AML-193 (cell line): ENCODE results near the gene BROX.
"Not testable (repeated sequence)": the region's sequence is repeated elsewhere in the genome, so short reads cannot be mapped to it uniquely, and the experiment has no call there.

Experiments
- DNase-seq, 2 experiments: peaks; one replicate each; lab custom pipeline; 2025; lab: John Stamatoyannopoulos, UW

BROX gene

GRCh38 chr1:222730866-222731265 is 18.5 kb downstream of the BROX start:
- DNase-seq, result no peak

GRCh38 chr1:222732216-222733159 is 20.1 kb downstream of the BROX start:
- DNase-seq, result no peak

- DNase-seq, result no peak
Measured at GRCh38 chr1:222734740-222735139, 22.4 kb downstream of the BROX start.

- DNase-seq, result no peak
Measured at GRCh38 chr1:222736470-222736869, 24.1 kb downstream of the BROX start.

DNA sequence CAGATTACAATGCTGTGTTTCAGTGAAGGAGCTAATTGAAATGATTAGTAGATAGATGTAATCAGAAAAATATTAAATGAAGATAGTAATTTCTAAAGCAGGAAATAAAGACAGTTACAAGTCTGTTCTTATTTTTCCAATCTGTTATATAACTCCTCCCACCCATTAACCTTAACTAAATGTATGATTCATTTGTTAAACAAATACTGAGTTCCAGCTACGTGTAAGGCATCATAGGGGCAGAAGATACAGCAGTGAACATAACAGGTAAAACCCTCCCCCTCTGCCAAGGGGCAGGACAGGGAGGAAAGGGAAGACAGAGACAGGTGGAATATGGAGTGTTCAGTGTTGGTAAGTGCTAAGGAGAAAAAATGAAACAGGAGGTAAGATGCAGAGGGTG is 24.6 kb downstream of the BROX start, which contains the start of gene FAM177B:
Gene FAM177B (plus strand): TSS at position 231 of the 400 bp plus-strand sequence. CDS start 9,344 bp downstream, outside the sequence.
- DNase-seq, result no peak

DNA sequence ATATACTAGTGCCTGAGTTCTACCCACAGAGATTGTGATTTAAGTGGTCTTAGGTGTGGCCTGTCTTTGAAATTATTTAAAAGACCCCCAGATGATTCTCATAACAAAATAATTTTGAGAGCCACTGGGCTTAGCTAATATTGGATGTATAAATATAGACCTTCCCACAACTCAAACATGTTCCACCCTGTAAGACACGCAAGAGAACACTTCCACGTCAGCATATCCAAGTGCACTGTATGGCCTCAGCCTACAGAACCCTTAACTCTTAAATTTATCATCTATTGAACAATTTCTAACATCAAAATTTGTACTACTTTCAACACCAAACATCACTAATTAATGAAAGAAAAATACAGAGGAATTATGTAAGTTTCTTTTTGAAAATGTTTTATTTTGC is 27.1 kb downstream of the BROX start:
- no peak for DNase-seq

DNA sequence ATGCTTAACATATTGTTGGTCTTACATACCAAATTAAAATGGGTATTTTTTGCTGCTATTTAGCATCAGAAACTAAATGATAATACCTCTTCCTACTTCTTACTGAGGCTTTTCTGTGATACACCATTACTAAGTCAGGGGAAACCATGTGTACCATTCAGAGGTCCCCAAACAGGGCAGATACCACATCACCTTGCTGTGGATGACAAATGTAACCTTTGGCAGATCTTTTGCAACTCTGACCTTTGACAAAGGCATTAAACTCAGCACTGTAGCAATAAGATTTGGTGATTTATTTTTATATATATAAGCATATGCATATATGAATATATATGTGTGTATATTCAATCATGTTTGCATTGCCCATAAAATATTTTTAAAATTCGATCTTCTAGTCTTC is 27.6 kb downstream of the BROX start:
- no peak for DNase-seq

- DNase-seq, result not testable (repeated sequence)
Measured at GRCh38 chr1:222741630-222742457, 29.5 kb downstream of the BROX start.

- no peak for DNase-seq
Measured at GRCh38 chr1:222749927-222750326, 37.6 kb downstream of the BROX start.

GRCh38 chr1:222750651-222751050 is 38.3 kb downstream of the BROX start:
- DNase-seq, result no peak

DNA sequence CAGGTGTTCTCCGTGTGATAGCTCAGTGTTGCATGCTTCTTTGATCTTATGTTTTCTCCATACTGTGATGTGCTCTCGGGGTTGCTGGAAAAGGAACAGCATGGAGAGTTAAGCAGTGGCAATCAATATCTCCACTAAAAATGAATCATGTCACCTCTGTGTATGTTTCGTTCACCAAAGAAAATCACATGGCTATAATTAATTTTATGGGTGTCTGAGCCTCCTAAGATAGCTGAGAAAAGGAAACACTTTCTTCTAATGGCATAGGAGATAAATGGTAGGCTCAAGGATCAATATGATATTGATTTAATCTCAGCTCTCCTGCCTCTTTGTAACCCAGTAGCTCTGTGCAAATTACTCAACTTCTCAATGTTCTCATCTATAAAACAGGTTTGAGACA is 38.9 kb downstream of the BROX start:
- no peak for DNase-seq

DNA sequence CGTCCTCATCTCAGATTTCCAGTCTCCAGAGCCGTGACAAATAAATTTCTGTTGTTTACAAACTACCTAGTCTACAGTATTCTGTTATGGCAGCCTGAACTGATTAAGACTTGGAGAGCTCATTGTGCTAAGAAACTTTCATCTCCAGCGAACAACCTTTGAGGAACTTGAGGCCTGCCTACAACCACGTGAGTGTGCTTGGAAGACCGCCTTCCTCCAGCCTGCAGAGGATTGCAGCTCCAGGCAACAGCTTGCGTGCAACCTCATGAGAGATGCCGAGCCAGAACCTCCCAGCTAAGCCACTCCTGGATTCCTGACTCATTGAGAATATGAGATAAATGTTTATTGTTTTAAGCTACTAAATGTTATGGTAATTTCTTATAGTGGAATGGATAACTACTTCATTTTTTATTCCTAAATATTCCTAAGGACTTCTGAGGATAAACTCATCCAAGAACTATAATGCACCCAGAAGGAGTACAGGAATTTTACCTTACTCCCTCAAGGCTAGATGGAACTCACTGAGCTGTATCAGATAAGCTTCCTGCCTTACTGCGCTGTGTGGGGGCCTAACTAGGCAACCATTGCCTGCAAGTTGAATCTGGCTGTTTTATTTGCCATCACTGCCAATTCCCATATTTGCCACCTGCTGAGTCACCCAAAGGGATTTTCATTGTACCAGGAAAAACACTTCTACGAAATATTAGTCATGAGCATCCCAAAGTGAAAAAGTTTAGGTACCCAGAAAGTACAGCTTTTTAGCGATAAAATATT is 42.2 kb downstream of the BROX start:
- no peak for DNase-seq

DNA sequence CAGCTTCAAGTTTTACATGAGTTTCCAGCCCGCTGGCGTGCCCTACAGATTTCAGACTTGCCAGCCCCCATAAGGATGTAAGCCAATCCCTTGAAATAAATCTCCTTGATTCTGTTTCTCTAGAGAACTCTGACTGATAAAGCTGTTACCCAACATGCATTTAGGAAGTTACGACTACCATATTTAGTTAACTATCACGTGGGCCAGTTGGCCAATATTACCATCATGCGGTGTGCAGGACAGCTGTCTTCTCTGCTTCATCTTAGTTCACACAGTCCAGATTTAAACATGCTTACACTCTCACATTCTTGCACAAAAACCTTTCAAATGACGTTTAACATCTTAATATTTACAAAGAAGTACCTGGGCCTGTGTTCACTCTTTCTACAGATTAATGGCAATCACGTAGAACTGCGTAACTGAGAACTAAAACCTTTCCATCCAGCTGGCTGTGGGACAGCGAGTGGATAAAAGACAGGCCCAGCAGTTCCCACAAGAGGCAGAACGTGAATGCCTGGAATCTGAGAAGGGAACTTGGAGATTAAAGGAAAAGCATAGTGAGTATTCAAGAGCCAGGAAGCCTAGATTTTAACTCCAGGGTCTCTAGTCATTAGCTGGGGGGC is 45.4 kb downstream of the BROX start:
- DNase-seq, result no peak

DNA sequence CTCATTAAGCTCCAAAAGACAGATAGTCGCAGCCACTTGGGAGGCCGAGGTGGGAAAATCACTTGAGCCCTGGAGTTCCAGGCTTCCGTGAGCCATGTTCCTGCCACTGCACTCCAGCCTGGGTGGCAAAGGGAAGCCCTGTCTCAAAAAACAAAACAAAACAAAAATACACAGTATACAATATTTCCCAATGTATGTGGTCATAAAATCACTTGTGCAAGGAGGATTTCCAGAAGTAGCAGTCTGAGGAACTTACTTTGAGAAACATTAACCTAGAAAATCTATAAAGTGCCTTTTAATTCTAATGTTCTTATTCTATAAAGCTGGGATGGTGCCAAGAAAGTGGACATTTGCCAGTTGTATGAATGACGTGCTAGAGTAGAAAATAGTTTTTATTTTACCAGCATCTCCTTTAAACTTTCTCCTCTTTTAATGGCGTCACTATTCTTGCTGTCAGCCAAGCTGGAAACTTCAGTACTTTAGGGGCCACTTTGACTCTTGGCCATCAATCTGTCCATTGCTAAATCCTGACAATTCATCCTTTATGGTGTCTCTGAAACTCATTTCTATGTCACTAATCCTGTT is 47.2 kb downstream of the BROX start:
- no peak for DNase-seq

- DNase-seq, result no peak
Measured at GRCh38 chr1:222761083-222761482, 48.7 kb downstream of the BROX start.

DNA sequence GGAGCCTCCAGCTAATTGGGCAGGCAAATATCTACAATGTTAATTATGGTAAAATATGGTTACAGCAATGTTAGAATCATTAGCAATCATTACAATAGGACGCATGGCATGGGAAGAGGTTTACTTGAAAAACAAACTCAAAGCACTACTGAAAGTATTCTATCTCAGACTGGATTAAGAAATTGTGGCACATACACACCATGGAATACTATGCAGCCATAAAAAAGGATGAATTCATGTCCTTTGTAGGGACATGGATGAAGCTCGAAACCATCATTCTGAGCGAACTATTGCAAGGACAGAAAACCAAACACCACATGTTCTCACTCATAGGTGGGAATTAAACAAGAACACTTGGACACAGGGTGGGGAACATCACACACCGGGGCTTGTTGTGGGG is 49.8 kb downstream of the BROX start:
- DNase-seq, result not testable (repeated sequence)

DNA sequence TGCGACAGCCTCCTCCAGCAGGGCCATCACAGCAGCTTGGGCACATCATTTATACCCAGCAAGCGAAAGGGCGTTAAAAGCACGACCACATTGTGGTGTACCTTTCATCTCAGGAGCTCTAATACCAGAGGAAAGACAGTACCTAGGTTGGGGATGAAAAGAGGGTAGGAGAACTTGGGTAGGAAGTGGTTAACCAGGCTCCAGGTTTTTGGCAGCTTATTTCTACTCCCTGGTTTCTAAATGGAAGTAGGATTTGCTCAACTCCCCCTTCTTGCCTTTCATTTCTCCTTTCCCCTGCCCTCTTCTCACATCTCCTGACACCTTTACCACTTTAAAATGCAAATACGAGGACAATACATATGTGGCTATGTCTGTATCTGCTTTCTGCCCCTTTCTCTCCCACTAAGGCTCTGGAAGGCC is 54.8 kb downstream of the BROX start:
- DNase-seq, result no peak

DNA sequence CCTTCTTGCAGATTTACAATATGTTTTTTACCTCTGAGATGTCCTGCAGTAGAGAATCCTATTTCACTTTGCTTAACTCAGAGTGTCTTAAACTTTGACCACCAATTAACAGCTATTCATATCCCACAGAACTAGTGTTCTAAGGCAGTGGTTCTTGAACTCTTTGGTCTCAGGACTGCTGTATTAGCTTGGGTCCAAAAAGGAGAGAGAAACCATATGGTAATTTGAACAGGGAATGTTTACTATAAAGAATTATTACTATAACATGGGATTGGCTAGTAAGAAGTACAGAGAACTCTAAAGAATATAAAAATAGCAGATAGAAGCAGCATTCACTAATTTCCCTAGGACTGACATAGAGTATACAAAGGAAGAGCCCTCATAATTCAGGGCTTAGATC is 56.2 kb downstream of the BROX start:
- DNase-seq, result no peak

GRCh38 chr1:222769181-222769580 is 56.8 kb downstream of the BROX start:
- DNase-seq, result peak; percentile 35 to 62

DNA sequence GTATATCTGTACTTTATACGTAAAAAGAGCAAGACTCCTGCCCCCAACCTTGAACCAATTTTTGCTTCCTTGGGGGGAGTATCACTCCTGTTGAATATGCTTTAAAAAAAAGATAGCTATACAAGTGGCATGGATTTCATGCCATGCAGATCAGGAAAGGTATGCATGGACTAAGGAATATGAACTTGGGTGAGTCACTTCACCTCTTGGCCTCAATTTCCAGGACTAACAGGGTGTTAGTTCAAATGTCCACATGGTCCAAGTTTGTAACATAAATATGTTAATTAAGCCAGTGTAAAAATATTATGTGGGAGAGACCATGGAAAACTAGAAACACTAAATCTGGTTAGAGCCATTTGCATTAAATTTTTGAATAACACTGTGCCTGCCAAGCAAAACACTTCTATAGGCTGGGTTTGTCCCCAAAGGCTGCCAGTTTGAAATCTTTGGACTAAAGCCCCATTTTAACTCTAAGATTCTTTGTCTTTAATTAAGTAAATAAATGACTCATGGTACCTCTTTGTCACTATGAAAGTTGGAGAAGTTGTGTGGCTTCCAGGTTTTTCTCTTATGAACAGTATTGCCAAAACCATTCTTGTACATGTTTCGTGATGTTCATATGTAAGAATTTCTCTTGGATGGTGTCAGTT is 57.7 kb downstream of the BROX start:
- DNase-seq, result no peak

- DNase-seq, result peak; percentile 81 to 82
Measured at GRCh38 chr1:222772996-222773379, 60.6 kb downstream of the BROX start.
